Myocyte (in vitro differentiated cells): Measurements from ENCODE around the gene RANBP2. TPM values are rescaled to one million over a fixed set of nuclear protein-coding genes. Genes with fewer than 3 reads are reported as not detected.
A peak's percentile ranks its signal among the peaks of the same experiment; 100 is the strongest.
"Not testable (repeated sequence)": the region's sequence is repeated elsewhere in the genome, so short reads cannot be mapped to it uniquely, and the experiment has no call there.

ENCODE experiments used
- DNase-seq: peaks from one replicate; pipeline ENCODE4 v3.0.0-alpha.2; 2012; ENCODE audit warnings: low read depth
- polyA plus RNA-seq: library from polyadenylated mRNA; unstranded; fragments of >200 nt; gene quantifications from one replicate; pipeline ENCODE4 v1.2.1, GENCODE V29; 2012; ENCODE audit warnings: missing spikeins
- total RNA-seq: library from RNA; depleted of rRNA; stranded (reverse); fragments of >200 nt; gene quantifications from 2 replicates; pipeline ENCODE4 v1.2.3, GENCODE V29; 2014

The RANBP2 gene
- 94.3 and 106 TPM in 2 replicates for total RNA-seq
- 10.1 TPM for polyA plus RNA-seq

DNA sequence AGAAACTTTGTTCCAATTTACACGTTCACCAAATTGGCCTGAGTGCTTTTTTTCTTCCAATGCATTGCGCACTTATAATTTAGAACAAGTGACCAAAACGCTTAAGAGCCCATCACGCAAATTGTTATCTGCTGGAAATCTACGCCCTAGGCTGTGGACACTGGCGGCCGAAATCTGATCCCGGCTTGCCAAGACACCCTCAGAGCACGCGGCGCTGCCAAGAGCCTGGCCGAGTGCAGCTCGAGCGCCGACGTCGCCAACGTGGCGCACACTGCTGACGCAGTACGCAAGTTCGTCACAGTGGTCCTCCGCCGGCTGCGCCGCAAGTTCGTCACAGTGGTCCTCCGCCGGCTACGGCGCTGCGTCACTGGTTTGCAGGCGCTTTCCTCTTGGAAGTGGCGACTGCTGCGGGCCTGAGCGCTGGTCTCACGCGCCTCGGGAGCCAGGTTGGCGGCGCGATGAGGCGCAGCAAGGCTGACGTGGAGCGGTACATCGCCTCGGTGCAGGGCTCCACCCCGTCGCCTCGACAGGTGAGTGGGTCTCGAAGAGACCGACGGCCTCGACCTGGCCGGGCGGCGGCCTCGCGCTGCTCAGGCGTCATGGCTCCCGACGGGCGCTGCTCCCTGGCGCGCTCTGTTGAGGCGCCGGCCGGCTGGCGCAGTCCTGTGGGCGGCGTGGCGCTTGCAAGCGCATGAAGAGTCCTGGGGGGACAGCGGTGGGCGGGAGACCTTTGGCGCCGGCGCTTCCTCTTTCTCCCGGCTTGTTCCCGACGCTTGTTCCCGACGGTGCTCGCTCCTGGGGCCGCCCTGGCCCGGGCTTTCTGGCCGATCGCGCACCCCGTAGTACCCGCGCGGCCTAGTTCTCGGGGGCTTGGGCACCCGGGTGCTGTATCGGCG, at the start of gene RANBP2:
RANBP2 (plus strand) TSS at position 334 of the 896 bp plus-strand sequence; CDS start at position 459, 125 bp downstream.
- DNase-seq = peak; percentile 97

DNA sequence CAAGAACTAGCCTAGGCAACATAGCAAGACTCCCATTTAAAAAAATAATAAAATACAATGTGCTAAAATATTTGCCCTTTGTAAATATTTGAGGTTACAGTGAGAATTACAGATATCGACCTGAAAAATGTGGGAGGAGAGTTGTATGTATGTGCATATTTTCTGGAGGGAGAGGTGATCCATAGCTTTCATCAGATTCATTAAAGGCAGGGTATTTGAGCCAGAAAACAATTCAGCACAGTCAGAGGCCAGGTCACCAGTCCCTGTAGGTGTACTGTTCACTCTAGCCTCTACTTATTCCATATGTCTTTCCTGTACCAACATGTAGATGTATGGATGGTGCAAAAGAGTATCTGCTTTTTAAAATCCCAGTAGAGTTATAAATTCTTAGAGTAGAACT, 49.0 kb upstream of the RANBP2 start:
- DNase-seq = not testable (repeated sequence)

DNA sequence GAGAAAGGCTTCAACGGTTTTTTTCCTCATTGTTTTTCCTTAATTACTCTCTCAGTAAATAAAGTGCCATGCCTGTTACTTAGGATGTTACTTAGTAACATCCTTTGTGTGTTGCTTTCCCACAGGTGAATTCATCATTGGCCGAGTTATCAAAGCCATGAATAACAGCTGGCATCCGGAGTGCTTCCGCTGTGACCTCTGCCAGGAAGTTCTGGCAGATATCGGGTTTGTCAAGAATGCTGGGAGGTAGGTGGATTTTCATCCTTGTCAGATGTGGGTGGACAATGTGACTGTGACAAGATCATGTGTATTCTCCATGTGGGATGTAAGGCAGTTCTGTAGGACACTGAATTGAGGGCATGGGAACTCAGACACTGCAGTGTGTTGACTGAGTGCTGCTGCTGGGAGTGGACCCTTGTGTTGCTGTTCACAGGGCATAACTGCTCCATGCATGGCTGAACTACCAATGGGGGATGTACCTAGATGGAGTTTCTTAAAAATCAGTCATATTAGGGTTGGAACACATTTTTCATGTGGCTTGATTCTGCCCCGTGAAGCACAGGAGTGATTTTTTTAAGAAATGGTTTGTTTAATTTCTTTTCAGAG, 47.0 kb upstream of the RANBP2 start:
- DNase-seq = not testable (repeated sequence)

DNA sequence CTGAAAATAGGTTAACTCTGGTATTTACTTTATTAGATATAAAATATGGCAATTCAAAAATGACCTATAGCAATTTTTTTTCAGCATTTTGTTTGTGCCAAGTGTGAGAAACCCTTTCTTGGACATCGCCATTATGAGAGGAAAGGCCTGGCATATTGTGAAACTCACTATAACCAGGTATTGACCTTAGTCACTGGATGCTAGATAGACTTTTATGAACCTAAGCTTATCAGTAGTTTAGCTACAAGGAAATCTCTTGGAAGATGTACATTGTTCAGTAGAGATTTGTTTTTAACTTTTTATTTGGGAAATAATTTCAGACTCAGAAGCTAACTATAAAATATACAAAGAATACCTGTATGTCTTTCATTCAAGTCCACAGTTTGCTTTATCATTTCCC, 42.8 kb upstream of the RANBP2 start:
- DNase-seq = not testable (repeated sequence)

DNA sequence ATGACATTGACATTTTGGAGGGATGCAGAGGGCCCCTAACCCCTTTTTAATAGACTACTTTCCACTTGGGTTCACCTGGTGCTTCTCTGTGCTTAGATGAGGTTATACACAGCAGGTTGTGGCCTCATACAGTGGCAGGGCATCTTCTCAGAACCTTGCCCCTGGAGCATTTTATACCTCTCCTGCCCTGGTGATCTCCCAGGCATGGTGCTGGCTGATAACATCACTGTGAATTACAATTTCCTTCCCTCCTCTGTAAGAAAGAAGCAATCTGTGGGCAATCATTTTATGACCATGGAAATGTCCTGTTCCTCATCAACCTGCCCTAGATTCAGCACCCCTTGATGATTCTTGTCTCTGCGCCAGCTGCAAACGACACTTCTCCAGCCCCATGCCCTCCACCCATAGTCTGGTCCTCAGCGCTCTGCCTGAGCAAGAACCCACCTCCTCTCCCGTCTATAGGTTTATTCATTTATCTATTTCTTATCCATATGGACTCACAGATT, 42.0 kb upstream of the RANBP2 start:
- DNase-seq = not testable (repeated sequence)

DNA sequence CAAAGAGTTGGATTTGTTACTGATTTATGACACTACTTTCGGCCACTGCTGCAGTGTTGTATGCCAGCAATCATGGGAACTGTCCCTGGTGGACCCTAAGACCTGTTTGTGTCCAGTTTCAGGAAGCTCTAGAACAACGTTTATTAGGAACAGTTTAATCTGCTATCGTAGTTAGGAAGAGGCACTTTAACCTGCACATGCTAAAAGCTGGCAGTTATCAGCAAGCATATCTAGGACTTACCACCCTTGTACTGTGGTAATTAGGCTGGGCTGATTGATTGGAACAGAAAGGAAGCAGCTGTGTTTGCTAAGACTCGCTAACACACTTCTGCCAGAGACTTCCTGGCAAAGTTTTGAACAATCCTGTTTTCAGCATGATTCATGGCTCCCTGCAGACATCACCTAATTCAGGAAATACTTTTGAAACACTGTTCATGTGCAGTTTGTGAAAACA, 41.1 kb upstream of the RANBP2 start:
- peak; percentile 70 for DNase-seq

DNA sequence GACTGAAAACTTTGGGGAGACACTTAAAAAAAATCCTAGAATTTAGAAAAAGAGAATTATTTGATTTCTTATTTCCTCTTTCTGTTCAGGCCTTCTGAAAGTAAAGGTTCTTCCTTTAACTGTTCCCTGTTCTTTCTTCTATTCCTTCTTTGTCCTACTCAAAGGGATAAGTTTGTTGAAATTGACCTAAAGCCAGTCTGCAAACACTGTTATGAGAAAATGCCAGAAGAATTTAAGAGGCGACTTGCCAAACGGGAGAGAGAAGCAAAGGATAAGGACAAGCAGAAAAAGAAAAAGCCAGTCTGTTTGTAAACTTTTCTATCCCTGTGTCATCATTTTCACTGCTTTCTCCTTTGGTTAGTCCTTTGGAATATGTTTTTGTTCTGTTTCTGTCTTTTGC, 38.5 kb upstream of the RANBP2 start:
- not testable (repeated sequence) for DNase-seq

DNA sequence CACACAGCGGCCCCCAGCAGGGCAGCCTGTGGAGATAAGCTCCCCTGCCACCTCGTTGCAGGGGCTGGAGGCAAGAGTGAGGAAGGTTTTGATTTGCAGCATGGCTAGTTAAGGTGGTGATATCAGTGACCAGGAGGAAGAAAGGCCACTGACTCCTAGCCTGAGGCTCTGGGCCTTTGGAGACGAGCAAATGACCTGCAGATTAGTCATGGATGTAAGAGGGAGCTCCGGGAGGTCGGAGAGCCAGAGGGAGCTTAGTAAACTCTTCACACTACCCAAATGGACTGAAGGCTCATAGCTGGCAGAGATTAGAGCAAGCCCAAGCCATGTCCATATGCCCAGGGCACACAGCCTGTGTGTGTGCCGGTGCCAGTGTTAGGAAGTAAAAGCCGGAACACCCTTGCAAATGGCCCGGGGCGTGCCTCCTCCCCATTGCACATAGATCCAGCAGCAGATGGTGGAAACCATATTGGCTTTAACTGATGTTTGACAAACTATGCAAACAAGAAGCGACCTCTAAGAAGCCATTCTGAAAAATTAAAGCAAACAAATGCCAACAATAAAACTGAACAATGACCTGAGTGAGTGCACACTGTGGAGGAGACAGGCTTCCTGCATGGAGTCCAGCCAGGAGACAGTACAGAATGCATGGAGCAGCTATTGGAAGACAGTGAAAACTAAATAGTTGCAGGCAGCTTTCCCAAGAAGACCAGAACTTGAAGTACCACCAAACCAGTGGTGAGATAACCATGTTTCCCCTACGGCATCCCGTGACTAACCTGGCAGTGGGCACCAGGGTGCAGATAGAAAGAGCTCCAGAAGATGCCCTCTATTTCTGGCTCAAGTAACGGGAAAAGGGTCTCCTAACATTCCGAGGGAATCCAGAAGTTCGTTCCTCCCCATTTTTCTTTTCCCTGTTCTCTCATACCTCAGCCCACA, 30.2 kb upstream of the RANBP2 start:
- not testable (repeated sequence) for DNase-seq

DNA sequence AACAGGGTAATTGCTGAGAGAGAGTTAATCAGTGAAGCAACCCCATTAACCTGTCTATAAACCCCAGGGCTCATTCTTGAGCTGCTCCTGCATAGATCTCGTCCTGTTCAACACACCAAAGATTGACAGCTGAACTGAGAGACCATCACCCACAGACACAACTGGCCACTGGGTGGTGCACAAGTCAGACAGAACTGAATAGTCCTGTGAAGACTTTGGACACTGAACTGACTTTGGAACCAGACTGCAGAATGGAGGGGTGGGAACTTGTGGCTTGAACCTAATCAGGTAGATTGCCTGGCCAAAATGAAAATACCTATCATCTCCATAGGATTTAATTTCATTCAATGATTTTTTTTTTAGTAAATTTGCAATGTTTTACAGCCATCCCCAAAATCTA, 29.3 kb upstream of the RANBP2 start:
- DNase-seq = not testable (repeated sequence)

DNA sequence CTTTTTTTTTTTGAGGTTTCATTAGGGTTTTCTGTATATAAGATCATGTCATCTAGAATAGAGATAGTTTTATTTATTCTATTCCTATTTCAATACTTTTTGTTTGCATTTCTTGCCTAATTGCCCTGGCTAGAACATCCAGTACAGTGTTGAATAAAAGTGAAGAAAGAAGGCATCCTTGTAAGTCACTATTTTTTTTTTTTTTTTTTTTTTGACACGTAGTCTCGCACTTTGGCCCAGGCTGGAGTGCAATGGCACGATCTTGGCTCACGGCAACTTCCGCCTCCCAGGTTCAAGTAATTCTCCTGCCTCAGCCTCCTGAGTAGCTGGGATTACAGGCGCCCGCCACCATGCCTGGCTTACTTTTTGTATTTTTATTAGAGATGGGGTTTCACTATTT, 27.8 kb upstream of the RANBP2 start:
- DNase-seq = no peak

DNA sequence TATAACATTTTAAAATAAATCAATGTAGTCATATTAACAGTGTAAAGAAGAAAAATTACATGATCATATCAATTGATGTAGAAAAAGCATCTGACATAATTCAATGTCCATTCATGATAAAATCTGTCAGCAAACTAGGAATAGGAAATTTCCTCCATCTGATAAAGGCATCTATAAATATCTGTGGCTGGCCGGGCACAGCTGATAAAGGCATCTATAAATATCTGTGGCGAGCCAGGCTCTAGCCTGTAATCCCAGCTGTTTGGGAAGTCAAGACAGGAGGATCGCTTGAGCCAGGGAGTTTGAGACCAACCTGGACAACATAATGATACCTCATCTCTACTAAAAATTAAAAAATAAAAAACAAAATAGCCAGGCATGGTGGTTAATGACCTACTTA, 18.1 kb upstream of the RANBP2 start:
- peak; percentile 89 for DNase-seq

DNA sequence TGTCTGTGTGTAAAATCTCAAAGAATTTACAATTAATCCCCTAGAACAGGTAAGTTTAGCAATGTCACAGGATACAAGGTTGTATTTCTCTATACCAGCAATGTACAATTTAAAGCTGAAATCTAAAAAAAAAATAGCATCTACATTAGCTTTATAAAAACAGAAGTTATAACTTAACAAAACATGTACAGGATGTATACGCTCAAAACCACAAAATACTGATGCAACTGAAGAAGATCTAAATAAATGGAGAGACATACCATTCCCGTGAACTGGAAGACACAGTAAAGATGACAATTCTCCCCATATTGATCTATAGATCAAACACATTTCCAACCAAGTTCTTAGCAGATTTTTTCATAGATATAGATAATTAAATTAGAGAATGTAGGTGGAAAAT, 17.5 kb upstream of the RANBP2 start:
- no peak for DNase-seq

DNA sequence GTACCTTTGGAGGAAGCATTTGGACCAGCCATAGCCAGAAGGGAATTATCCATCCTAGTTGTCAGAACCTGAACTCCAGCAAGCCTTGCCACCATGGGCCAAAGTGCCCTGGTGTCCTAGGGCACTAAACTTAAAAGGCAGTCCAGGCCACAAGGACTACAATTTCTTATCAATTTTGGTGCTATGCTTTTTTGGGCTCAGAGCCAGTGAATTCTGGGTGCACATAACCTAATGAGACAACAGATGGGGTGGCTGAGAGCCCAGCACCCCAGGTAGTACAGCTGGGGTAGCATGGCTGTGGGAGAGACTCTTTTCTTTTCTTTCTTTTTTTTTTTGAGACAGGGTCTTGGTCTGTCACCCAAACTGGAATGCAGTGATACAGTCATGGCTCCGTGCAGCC, 14.4 kb upstream of the RANBP2 start:
- no peak for DNase-seq

DNA sequence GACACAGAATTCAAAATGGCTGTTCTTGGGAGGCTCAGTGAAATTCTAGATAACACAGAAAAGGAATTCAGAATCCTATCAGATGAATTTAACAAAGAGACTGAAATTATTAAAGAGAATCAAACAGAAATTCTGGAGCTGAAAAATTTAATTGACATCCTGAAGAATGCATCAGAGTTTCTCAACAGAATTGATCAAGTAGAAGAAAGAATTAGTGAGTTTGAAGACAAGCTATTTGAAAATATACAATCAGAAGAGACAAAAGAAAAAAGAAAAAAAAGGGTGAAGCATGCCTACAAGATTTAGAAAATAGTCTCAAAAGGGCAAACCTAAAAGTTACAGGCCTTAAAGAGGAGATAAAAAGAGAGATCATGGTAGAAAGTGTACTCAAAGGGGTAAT, 12.0 kb upstream of the RANBP2 start:
- no peak for DNase-seq

DNA sequence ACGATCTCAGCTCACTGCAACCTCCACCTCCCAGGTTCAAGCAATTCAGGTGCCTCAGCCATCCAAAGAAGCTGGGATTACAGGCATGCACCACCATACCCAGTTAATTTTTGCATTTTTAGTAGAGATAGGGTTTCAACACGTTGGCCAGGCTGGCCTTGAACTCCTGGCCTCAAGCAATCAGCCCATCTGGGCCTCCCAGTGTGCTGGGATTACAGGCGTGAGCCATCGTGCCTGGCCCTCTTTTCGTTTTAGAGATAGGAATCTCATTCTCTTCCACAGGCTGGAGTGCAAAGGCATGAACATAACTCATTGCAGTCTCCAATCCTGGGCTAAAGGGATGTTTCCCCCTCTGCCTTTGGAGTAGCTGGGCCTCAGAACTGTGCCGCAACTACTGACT, 2.3 kb upstream of the RANBP2 start:
- DNase-seq = not testable (repeated sequence)

DNA sequence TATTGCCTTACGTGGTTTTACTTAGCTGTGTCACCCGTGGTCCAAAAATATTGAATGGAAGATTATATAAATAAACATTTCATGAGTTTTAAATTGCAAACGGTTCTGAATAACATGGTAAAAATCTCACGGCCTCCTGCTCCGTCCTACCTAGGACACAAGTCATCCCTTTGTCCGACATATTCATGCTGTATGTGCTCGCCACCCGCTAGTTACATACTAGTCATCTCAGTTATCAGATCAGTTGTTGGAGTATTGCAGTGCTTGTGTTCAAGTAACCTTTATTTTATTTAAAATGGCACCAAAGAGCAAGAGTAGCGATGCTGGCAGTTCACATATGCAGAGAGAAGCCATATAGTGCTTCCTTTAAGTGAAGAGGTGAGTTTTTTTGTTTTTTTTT, 6.8 kb downstream of the RANBP2 start:
- not testable (repeated sequence) for DNase-seq

DNA sequence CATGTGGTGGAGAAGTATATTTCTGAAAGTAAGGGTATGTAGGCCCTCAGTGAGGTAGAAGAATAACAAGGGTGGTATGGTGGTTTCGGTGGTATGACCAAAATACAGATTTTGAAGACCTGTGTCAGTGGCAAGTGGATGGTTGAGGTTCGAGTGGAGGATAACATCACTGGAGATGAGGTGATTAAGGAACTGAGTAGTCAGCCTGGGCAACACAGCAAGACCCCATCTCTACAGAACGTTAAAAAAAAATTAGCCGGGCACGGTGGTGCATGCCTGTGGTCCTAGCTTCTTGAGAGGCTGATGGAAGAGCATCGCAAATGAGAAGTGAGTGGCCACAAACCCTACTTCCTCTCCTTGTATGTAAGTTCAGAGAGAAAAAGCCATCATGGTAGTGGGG, 15.4 kb downstream of the RANBP2 start:
- DNase-seq = peak; percentile 1

DNA sequence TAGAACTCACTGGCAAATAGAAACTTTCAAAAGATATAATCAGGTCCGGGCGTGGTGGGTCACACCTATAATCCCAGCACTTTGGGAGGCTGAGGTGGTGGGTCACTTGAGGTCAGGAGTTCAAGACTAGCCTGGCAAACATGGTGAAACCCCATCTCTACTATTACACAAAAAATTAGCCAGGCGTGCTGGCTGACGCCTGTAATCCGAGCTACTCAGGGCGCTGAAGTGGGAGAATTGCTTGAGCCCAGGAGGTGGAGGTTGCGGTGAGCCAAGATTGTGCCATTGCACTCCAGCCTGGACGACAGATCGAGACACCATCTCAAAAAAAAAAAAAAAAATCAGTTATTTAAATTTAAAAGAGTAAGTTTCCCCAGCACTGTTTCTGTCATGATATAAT, 38.7 kb downstream of the RANBP2 start:
- DNase-seq = not testable (repeated sequence)

DNA sequence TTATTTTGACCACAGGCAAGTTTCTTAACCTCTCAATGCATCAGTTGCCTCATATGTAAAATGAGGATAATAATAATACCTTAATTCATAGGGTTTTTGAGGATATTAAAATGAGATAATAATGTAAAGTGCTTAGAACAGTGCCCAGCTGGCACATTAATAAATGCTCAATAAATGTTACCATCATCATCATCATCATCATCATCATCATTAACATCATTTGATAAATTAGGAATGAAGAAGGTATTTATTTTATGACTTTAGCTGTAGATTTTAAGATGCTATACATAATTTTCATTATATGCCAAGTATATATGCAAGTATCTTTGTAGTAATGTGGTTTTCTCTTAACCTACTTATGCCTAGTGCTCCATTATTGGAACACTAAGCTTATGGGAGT, 43.3 kb downstream of the RANBP2 start:
- DNase-seq = not testable (repeated sequence)

DNA sequence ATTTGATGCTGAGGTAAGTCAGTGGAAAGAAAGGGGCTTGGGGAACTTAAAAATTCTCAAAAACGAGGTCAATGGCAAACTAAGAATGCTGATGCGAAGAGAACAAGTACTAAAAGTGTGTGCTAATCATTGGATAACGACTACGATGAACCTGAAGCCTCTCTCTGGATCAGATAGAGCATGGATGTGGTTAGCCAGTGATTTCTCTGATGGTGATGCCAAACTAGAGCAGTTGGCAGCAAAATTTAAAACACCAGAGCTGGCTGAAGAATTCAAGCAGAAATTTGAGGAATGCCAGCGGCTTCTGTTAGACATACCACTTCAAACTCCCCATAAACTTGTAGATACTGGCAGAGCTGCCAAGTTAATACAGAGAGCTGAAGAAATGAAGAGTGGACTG, 47.4 kb downstream of the RANBP2 start:
- not testable (repeated sequence) for DNase-seq

DNA sequence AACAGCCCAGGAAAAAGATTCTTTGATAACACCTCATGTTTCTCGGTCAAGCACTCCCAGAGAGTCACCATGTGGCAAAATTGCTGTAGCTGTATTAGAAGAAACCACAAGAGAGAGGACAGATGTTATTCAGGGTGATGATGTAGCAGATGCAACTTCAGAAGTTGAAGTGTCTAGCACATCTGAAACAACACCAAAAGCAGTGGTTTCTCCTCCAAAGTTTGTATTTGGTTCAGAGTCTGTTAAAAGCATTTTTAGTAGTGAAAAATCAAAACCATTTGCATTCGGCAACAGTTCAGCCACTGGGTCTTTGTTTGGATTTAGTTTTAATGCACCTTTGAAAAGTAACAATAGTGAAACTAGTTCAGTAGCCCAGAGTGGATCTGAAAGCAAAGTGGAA, 48.6 kb downstream of the RANBP2 start:
- not testable (repeated sequence) for DNase-seq
